A673 (cell line): ENCODE measurements around the gene GATA1.

ENCODE experiments used
- CTCF ChIP-seq: fragments of 300-800, 200-600 bp; sonication (generic); conservative IDR thresholded peaks from 2 replicates; pipeline ENCODE4 v1.5.1; 2017; ENCODE audit warnings: low read depth, mild to moderate bottlenecking, antibody characterized with exemption, low read length, moderate library complexity, mixed read lengths
- EZH2 ChIP-seq: fragments of 200-600 bp; sonication (generic); IDR thresholded peaks from 2 replicates; pipeline ENCODE4 v1.6.1; 2017; ENCODE audit warnings: borderline replicate concordance, low read depth, mild to moderate bottlenecking, mixed read lengths, antibody characterized with exemption, low read length; ENCODE audit not compliant: poor library complexity, severe bottlenecking

GRCh38 chrX:48736878-48737212 lies 49.5 kb upstream of the GATA1 start:
- TF ChIP-seq CTCF (no peak), EZH2 (no peak)
